NCI-H1417 (cell line): ENCODE results near the gene ACAD11.

ENCODE experiments used
- DNase-seq, 3 experiments: peaks; one replicate each; lab custom pipeline; 2025; lab: John Stamatoyannopoulos, UW

ACAD11 gene

GRCh38 chr3:132659365-132660051, at the start of gene ACAD11:
Gene ACAD11 (minus strand): TSS chr3:132659809. CDS start chr3:132659751, 58 bp downstream.
- peak; percentile 69 to 85 (median 80) for DNase-seq

DNA sequence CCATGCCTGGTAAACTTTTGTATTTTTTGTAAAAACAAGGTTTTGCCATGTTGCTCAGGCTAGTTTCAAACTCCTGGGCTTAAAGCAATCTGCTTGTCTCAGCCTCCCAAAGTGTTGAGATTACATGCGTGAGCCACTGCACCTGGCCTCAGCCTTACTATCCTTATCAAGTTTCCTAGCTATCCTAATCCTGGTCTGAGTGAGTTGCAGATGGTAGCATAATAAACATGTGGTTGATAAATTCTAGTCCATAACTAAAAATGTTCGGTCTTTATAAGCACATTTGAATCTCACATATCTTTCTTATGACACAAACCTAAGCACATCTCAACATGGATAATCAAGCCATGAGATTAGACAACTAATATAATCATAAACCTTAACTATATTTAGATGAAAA, 44.1 kb upstream of the ACAD11 start:
- DNase-seq = no peak

DNA sequence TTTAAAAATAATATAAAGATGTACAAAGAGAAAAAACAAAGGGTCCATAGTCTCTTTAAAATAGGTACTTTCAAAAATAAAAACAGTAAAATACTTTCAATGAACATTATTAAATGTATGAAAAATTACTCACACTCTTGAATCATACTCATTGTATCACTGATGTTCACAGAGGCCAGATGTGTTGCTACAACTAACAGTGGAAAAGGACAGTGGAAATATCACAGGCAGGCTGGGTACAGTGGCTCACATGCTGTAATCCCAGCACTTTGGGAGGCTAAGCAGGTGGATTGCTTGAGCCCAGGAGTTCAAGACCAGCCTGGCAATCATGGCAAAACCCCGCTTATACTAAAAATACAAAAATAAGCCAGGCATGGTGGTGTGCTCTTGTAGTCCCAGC, 35.8 kb upstream of the ACAD11 start:
- DNase-seq = no peak

DNA sequence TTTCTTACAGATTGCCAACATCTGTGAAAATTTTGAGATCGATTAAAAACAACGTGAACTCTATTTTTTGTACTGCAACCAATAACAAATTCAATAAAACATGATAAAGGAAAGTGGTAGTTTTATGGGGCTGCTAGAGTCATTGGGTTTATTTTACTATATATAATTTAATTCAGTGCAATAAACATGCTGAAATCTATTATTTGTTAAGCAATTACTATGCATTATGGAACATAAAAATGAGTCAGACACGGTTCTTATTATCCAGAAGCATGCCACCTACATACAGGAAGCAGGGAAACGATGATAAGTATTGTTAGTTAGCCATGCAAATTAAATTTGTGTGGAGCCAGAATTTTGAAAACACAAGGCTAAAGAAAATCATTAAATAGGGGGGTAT, 35.4 kb upstream of the ACAD11 start:
- DNase-seq = peak in 1 of 3 experiments; percentile 29

GRCh38 chr3:132690040-132690439, 30.4 kb upstream of the ACAD11 start:
- no peak for DNase-seq

GRCh38 chr3:132682201-132682600, 22.6 kb upstream of the ACAD11 start:
- no peak for DNase-seq

GRCh38 chr3:132681421-132681820, 21.8 kb upstream of the ACAD11 start:
- no peak for DNase-seq

DNA sequence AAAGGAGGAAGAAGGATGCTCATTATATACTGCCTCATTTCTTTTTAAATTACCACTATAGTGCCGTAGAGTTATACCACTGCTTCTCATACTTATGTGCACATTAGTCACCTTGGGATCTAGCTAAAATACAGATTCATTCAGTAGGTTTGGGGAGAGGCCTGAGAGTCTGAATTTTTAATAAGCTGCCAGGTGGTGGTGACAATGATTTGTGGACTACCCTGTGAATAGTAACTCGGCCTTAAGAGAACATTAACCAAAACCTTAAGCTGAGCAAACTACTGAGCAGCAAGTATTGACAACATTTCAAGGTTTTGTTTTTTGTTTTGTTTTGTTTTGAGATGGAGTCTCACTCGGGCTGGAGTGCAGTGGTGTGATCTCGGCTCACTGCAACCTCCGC, 20.3 kb upstream of the ACAD11 start:
- DNase-seq = peak in 1 of 3 experiments; percentile 41

DNA sequence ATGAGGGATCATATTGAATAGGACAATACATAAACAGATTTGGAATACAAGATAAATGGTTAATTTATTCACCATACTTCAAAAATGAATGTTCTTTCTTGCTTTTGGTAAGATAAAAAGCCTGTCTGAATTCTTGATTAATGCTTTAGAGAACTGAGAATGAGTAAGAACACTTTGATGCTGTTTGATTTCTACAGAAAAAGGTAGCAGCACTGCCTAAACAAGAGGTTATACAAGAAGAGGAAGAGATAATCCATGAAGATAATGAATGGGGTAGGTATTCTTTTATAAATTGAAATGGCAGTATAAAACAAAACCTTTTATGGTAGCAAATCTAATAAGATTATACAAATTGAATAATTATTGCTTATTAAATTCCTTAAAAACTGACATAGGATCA, 15.8 kb upstream of the ACAD11 start:
- no peak for DNase-seq

DNA sequence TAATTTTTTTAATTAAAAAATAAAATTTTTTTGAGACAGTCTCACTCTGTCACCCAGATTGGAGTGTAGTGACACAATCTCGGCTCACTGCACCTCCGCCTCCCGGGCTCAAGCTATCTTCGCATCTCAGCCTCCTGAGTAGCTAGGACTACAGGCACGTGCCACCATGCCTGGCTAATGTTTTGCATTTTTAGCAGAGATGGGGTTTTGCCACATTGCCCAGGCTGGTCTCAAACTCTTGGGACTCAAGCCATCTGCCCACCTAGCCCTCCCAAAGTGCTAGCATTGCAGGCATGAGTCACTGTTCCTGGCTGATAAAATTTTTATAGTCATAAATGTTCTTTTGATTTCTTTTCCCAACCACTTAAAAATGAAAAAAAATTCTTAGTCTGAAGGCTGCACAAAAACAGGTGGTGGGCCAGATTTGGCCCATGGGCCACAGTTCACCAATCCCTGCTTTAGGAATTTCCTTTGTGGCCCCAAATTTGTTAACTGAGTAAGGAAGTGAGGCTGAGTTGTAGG, 9.7 kb upstream of the ACAD11 start:
- DNase-seq = no peak

GRCh38 chr3:132665230-132665745, 5.7 kb upstream of the ACAD11 start:
- no peak for DNase-seq

- peak in 1 of 3 experiments; percentile 3 for DNase-seq
These were observed 2.6 kb upstream of the ACAD11 start for GRCh38 chr3:132662212-132662611.

DNA sequence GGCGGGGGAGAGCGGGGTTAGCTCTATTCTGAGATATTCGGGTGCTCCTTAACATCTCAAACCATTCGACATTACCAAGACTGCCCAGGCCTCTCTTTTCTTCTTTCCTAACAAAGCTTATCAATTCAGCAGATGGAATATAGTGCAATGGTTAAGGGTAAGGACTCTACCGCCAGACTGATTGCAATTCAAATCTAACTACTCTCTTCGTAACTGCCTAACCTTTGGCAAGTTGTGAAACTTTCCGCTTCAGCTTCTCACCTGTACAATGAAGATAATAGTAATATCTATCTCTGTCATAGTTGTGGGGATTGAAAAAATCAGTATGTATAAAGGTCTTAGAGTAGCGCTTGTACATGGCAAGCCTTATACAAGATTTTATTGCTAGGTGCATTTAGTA, 1.5 kb upstream of the ACAD11 start:
- no peak for DNase-seq

GRCh38 chr3:132660811-132661070, 1.1 kb upstream of the ACAD11 start:
- DNase-seq = no peak

DNA sequence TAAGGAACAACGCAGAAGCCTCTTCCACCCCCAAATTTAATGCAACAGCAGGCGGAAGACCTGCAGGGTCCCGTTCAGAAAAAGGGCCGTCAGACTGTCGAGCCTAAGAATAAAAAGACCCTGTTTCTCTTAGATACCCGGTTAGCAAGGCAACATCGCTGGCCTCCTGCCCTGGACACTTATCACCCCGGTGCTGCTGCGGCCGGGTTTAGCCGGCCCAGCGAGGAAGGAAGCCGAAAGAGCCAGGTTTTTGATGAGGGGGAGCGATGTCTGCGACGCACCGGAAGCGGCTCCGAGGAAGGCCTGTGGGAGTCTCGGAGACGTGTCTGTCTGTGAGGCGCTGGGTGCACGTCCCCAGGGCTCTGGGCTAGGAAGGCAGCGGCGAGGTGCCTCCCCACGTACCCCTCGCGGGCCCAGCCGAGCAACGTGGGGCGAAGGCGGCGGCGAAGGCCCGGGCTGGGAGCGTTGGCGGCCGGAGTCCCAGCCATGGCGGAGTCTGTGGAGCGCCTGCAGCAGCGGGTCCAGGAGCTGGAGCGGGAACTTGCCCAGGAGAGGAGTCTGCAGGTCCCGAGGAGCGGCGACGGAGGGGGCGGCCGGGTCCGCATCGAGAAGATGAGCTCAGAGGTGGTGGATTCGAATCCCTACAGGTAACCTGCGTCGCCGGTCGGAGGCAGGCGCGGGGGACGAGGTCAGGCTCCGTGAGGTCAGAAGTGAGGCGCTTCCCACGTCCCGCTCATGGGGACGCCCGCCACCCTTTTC, 622 bp upstream of the ACAD11 start, which contains the start of gene UBA5:
UBA5 (plus strand) TSS at position 278 of the 759 bp plus-strand sequence; CDS start at position 487, 209 bp downstream.
- DNase-seq = peak; percentile 69 to 85 (median 83)

GRCh38 chr3:132659000-132659364, 627 bp downstream of the ACAD11 start:
- peak in 2 of 3 experiments; percentile 51 to 69 for DNase-seq

DNA sequence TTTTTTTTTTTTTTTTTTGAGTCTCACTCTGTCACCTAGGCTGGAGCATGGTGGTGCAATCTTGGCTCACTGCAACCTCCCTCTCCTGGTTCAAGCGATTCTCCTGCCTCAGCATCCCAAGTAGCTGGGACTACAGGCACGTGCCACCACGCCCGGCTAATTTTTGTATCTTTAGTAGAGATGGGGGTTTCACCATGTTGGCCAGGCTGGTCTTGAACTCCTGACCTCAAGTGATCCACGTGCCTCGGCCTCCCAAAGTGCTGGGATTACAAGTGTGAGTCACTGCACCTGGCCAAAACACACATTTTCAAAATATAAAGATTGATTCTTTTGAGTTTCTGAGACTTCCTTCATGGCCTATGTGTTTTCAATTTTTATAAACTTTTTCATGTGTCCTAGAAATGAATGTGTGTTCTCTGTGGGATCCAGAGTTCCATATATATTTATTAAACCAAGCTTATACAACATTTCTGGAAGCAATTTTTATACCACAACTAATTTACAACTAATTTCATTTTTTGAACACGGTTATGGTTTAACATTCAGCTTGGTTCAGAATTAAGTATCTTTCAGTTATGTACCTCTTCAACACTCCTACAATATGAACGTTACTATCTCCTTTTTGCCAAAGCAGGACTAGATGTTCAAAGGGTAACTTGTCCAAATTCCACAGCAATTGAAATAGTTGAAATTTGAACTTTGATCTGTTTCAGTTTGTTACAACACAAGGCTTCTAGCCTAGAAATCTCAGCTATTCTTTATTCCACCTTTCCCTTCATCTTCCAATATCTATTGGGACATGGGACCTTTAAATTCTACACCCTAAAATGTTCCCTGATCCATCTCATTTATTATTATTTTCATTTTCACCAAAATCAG, 1.5 kb downstream of the ACAD11 start:
- DNase-seq = no peak

DNA sequence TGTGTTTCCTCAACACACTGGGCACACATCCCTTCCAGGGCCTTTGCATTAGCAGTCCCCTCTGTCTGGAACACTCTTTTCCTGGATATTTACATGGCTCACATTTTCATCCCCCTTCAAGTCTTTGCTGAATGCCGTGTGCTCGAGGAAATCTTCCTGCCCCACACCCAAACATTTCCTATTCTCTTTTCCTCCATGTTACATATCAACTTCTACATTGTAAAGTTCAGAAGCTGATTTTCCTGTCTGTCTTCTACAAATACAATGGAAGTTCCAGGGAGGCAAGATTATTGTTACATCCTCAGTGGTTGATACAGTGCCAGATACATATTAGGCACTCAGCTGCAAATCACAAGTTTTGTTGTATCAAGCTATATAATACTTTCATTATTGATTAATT, 4.1 kb downstream of the ACAD11 start:
- no peak for DNase-seq

DNA sequence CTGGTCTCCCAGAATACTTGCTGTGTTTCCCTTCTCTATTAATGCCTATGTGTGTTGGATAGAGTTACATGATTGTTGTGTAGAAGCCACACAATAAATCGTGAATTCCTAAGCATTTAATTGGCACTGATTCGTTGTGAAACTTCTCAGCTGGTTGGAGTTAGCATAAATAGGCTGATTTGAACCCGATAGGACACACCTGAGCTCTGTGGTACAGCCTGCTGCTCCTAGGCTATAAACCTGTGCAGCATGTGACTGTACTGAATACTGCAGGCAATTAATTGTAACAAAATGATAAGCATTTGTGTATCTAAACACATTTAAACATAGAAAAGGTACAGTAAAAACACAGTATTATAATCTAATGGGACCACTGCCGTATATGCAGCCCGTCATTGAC, 4.9 kb downstream of the ACAD11 start:
- peak in 1 of 3 experiments; percentile 53 for DNase-seq

- peak; percentile 61 to 94 (median 93) for DNase-seq
These were observed 5.4 kb downstream of the ACAD11 start for GRCh38 chr3:132654190-132654589.

- peak in 1 of 3 experiments; percentile 21 for DNase-seq
These were observed 6.9 kb downstream of the ACAD11 start for GRCh38 chr3:132652640-132653270.

GRCh38 chr3:132650153-132650552, 9.5 kb downstream of the ACAD11 start:
- no peak for DNase-seq
